HG02885 (cell line): Measurements from ENCODE around the gene HLA-B.
"Not testable (repeated sequence)": the region's sequence is repeated elsewhere in the genome, so short reads cannot be mapped to it uniquely, and the experiment has no call there.

Experiments
- ATAC-seq: cut with Tn5 transposase; IDR thresholded peaks from one replicate; pipeline ENCODE4 v1.9.1; 2021; ENCODE audit warnings: mild to moderate bottlenecking; ENCODE audit not compliant: unreplicated experiment, poor library complexity

HLA-B gene

GRCh38 chr6:31386099-31386498 is 29.1 kb upstream of the HLA-B start:
- no peak for ATAC-seq

- ATAC-seq = no peak
Observed at GRCh38 chr6:31385041-31385440, 28.1 kb upstream of the HLA-B start.

- ATAC-seq = no peak
Observed at GRCh38 chr6:31383149-31383548, 26.2 kb upstream of the HLA-B start.

- no peak for ATAC-seq
Observed at GRCh38 chr6:31381666-31382065, 24.7 kb upstream of the HLA-B start.

GRCh38 chr6:31379850-31380249 is 22.9 kb upstream of the HLA-B start:
- no peak for ATAC-seq

GRCh38 chr6:31378721-31379103 is 21.7 kb upstream of the HLA-B start:
- no peak for ATAC-seq

- ATAC-seq = no peak
Observed at GRCh38 chr6:31378062-31378720, 21.2 kb upstream of the HLA-B start.

- no peak for ATAC-seq
Observed at GRCh38 chr6:31377029-31377428, 20.1 kb upstream of the HLA-B start.

GRCh38 chr6:31375699-31376098 is 18.7 kb upstream of the HLA-B start:
- ATAC-seq = no peak

- ATAC-seq = not testable (repeated sequence)
Observed at GRCh38 chr6:31374118-31374517, 17.1 kb upstream of the HLA-B start.

GRCh38 chr6:31368461-31368860 is 11.5 kb upstream of the HLA-B start:
- ATAC-seq = no peak

- ATAC-seq = peak; percentile 84
Observed at GRCh38 chr6:31366693-31367470, 9.9 kb upstream of the HLA-B start.

GRCh38 chr6:31365864-31366263 is 8.9 kb upstream of the HLA-B start:
- no peak for ATAC-seq

GRCh38 chr6:31363811-31364210 is 6.8 kb upstream of the HLA-B start:
- ATAC-seq = no peak

GRCh38 chr6:31362751-31363150 is 5.8 kb upstream of the HLA-B start:
- ATAC-seq = no peak

- ATAC-seq = no peak
Observed at GRCh38 chr6:31359581-31359980, 2.6 kb upstream of the HLA-B start.

- ATAC-seq = no peak
Observed at GRCh38 chr6:31358302-31358701, 1.3 kb upstream of the HLA-B start.

GRCh38 chr6:31357886-31358285 is 907 bp upstream of the HLA-B start:
- ATAC-seq = no peak

- no peak for ATAC-seq
Observed at GRCh38 chr6:31356216-31356945, 598 bp downstream of the HLA-B start.

GRCh38 chr6:31355583-31355948 is 1.4 kb downstream of the HLA-B start:
- no peak for ATAC-seq

- ATAC-seq = no peak
Observed at GRCh38 chr6:31354864-31355582, 2.0 kb downstream of the HLA-B start.
